GM12878 (cell line): ENCODE data around the gene AGR3. TPM values are rescaled to one million over a fixed set of nuclear protein-coding genes. Genes with fewer than 3 reads are reported as not detected.
A peak's percentile ranks its signal among the peaks of the same experiment; 100 is the strongest.

Experiments used
- ATAC-seq: fragments of 200-7000 bp; cut with Tn5 transposase; 3 replicates; pipeline ENCODE4 v1.9.1; 2020; ENCODE audit warnings: mild to moderate bottlenecking, moderate library complexity
- BruUV-seq: library from RNA; stranded (reverse); fragments of 400-500 nt; replicated peaks from 2 replicates; lab custom pipeline; 2021; lab: Mats Ljungman, UMichigan
- CTCF ChIA-PET: fragments of 300-600 bp; sonication (Branson Sonifier 250); formaldehyde crosslinking; extraction: SDS; loops from one replicate; lab custom pipeline; 2021; ENCODE audit warnings: inconsistent platforms; lab: Yijun Ruan, JAX
- POLR2A ChIA-PET: fragments of 350-600 bp; formaldehyde crosslinking; extraction: SDS; loops from one replicate; lab custom pipeline; 2021; ENCODE audit warnings: inconsistent platforms; lab: Charles Lee
- RAD21 ChIA-PET: fragments of 300-600 bp; sonication (Branson Sonifier 250); formaldehyde crosslinking; loops from one replicate; lab custom pipeline; 2023; ENCODE audit warnings: antibody characterized with exemption; ENCODE audit not compliant: unreplicated experiment; lab: Charles Lee
- SMC1A ChIA-PET: fragments of 300-600 bp; sonication (Branson Sonifier 250); formaldehyde crosslinking; loops from one replicate; lab custom pipeline; 2023; ENCODE audit not compliant: unreplicated experiment, uncharacterized antibody; lab: Charles Lee
- DNase-seq: peaks from one replicate; pipeline ENCODE4 v3.0.0-alpha.2; 2011; ENCODE audit warnings: low read depth, low spot score
- FAIRE-seq: peaks from 3 replicates; lab custom pipeline; 2011; peaks lifted over from hg19 to GRCh38; lab: Jason Lieb, UNC
- H2AFZ ChIP-seq: 2 replicates; pipeline ENCODE4 v1.6.0; 2011; ENCODE audit warnings: low read depth, low read length, control low read depth; ENCODE audit not compliant: control insufficient read depth
- H3K27ac ChIP-seq: 2 replicates; pipeline ENCODE4 v1.5.1; 2011; ENCODE audit warnings: control low read depth; ENCODE audit not compliant: control insufficient read depth, insufficient read depth
- H3K27me3 ChIP-seq, 2 experiments: replicated peaks in 1 of 2; 2 replicates each; pipeline versions ENCODE4 v1.6.0 to v1.6.1; 2011; ENCODE audit warnings: low read length in 1 of 2; ENCODE audit not compliant: control insufficient read depth in 2 of 2, insufficient read depth in 2 of 2
- H3K36me3 ChIP-seq, 2 experiments: 2 replicates each; pipeline ENCODE4 v1.5.1; 2011; ENCODE audit warnings: low read length in 1 of 2; ENCODE audit not compliant: control insufficient read depth in 2 of 2, insufficient read depth in 2 of 2
- H3K4me1 ChIP-seq: 2 replicates; pipeline ENCODE4 v1.6.1; 2011; ENCODE audit warnings: mild to moderate bottlenecking, low read length, moderate library complexity, mixed read lengths; ENCODE audit not compliant: control insufficient read depth, insufficient read depth
- H3K4me2 ChIP-seq: 2 replicates; pipeline ENCODE4 v1.6.0; 2011; ENCODE audit warnings: control low read depth; ENCODE audit not compliant: control insufficient read depth, insufficient read depth
- H3K4me3 ChIP-seq: fragments of 200-600 bp; sonication (generic); 2 replicates; pipeline ENCODE4 v1.5.1; 2016
- H3K79me2 ChIP-seq: 2 replicates; pipeline ENCODE4 v1.6.0; 2011; ENCODE audit warnings: low read length; ENCODE audit not compliant: control insufficient read depth, insufficient read depth
- H3K9ac ChIP-seq: 2 replicates; pipeline ENCODE4 v1.8.0; 2011; ENCODE audit warnings: low read length, control low read depth, mixed read lengths; ENCODE audit not compliant: control insufficient read depth, insufficient read depth
- H3K9me3 ChIP-seq: replicated peaks from 3 replicates; pipeline ENCODE4 v1.5.1; 2011; ENCODE audit warnings: mild to moderate bottlenecking, low read length; ENCODE audit not compliant: control insufficient read depth, insufficient read depth
- H4K20me1 ChIP-seq: 2 replicates; pipeline ENCODE4 v1.6.0; 2011; ENCODE audit not compliant: control insufficient read depth, insufficient read depth
- ATF7 ChIP-seq: fragments of 450-650 bp; IDR thresholded peaks from 2 replicates; pipeline ENCODE4 v1.6.1; 2016; ENCODE audit warnings: low read depth, mild to moderate bottlenecking
- LARP7 ChIP-seq: fragments of 450-650 bp; IDR thresholded peaks from 2 replicates; pipeline ENCODE4 v1.6.1; 2017; ENCODE audit warnings: mild to moderate bottlenecking
- PAX5 ChIP-seq: IDR thresholded peaks from 2 replicates; pipeline ENCODE4 v1.6.1; 2011; ENCODE audit warnings: low read depth, low read length, borderline replicate concordance
- RFX5 ChIP-seq: IDR thresholded peaks from 2 replicates; pipeline ENCODE4 v1.6.1; 2011; ENCODE audit warnings: low read depth, low read length, improper control_type of control experiment
- RUNX3 ChIP-seq: IDR thresholded peaks from 2 replicates; pipeline ENCODE4 v1.6.1; 2012; ENCODE audit warnings: low read length, inconsistent platforms
- SMARCA5 ChIP-seq: fragments of 450-650 bp; IDR thresholded peaks from 2 replicates; pipeline ENCODE4 v1.6.1; 2017; ENCODE audit warnings: mild to moderate bottlenecking
- SMC3 ChIP-seq: IDR thresholded peaks from 2 replicates; pipeline ENCODE4 v1.6.1; 2011; ENCODE audit warnings: low read length, improper control_type of control experiment, borderline replicate concordance
- SUPT20H ChIP-seq: IDR thresholded peaks from 2 replicates; pipeline ENCODE4 v1.6.1; 2011; ENCODE audit warnings: low read depth, mild to moderate bottlenecking, low read length, moderate library complexity, borderline replicate concordance; ENCODE audit not compliant: control insufficient read depth
- TBL1XR1 ChIP-seq: IDR thresholded peaks from 2 replicates; pipeline ENCODE4 v1.6.1; 2012; ENCODE audit warnings: low read depth, low read length, improper control_type of control experiment
- TCF7 ChIP-seq: IDR thresholded peaks from 2 replicates; pipeline ENCODE4 v1.6.1; 2014; ENCODE audit warnings: antibody characterized with exemption, borderline replicate concordance
- WGBS: methylation state at CpG from one replicate; pipeline ENCODE4 v1.1.6; 2016; ENCODE audit warnings: low lambda C conversion rate; ENCODE audit not compliant: insufficient replicate concordance, insufficient coverage; ENCODE audit errors: missing lambda C conversion rate; 5-methylcytosine and 5-hydroxymethylcytosine counted together
- in situ Hi-C: fragments of 300-500 bp; cut with MboI; formaldehyde crosslinking; loops from 9 replicates; pipeline ENCODE4 v1.14.3; 2018; ENCODE audit warnings: mixed read lengths
- intact Hi-C: fragments of 100-400 bp; cut with micrococcal nuclease; formaldehyde crosslinking; loops from one replicate; pipeline ENCODE4 v1.14.2; 2022; ENCODE audit not compliant: unreplicated experiment
- polyA plus RNA-seq, 11 experiments: library from polyadenylated mRNA; depleted of rRNA in 4 of 11; unstranded in 6 of 11; stranded (reverse) in 5 of 11; fragments of >200 nt; fragmentation: Nextera tagmentation in 4 of 11; fragmentation: Illumina TruSeq in 1 of 11; extraction: Ambion mirVana in 4 of 11; extraction: Trizol in 1 of 11; gene quantifications; 1 replicate in 1 of 11; 2 replicates in 10 of 11; pipeline versions ENCODE4 v1.2.1 to v1.2.3, GENCODE V29; 2011 to 2016; ENCODE audit warnings: inconsistent platforms in 2 of 11, missing spikeins in 2 of 11, low read depth in 1 of 11
- total RNA-seq, 4 experiments: library from RNA; depleted of rRNA in 3 of 4; stranded (reverse); fragments of >200 nt in 3 of 4; fragmentation: Illumina TruSeq in 1 of 4; extraction: Trizol in 1 of 4; gene quantifications; 2 replicates each; pipeline versions ENCODE4 v1.2.1 to v1.2.3, GENCODE V29; 2013 to 2021
- TF ChIP-seq, protein P1 (sequence below): fragments of 450-650 bp; formaldehyde crosslinking; IDR thresholded peaks from 2 replicates; pipeline ENCODE4 v1.5.0; 2022; ENCODE audit warnings: mild to moderate bottlenecking, missing genetic modification characterization
- TF ChIP-seq, protein P2 (sequence below): IDR thresholded peaks from 2 replicates; pipeline ENCODE4 v1.6.1; 2011; ENCODE audit warnings: mild to moderate bottlenecking, low read depth, low read length, moderate library complexity; ENCODE audit not compliant: insufficient replicate concordance
- TF ChIP-seq, protein P3 (sequence below): fragments of 450-650 bp; IDR thresholded peaks from 2 replicates; pipeline ENCODE4 v1.6.1; 2016; ENCODE audit warnings: mild to moderate bottlenecking
- TF ChIP-seq, protein P4 (sequence below): IDR thresholded peaks from 2 replicates; pipeline ENCODE4 v1.6.1; 2011; ENCODE audit warnings: borderline replicate concordance, low read depth, mild to moderate bottlenecking, moderate library complexity, mixed read lengths, low read length; ENCODE audit not compliant: insufficient read depth; ENCODE audit errors: extremely low read length

The AGR3 gene
- total and polyA plus RNA-seq, 10 of the 15 experiments (the other 5 are each of a cell fraction or from before 2014, with no cell fraction given), result not detected

DNA sequence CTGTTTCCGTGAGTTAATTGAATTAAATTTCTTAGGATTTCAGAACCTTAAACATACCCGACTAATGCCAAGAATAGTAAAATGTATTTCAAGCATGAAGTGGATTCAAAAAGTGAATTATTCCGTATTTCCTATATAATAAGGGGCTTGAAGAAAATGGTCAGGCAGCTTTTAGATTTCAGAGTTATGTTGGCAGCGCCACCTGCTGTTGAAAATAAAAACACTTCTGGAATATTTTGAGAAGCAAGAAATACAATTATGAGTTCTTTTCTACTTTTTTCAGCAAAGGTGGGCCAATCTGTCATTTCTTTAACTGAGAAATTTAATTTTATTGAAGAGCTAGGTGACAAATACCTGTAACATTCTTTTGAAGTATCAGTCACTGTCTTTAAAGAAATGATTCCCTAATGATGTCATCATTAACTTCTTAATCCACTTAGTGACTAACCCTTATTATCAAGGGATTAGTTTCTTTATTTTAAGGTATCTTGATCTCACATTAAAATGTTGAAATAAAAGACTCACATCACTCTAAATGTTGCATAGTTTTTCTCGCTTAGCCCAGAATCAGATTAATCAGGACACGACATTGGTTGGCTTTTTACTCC lies 36.6 kb upstream of the AGR3 start:
- 25% methylated on average over 6 of the region's 6 CpGs for WGBS
- Histone ChIP-seq H3K27ac (no peak overlapping the region), H3K79me2 (no peaks in the 10 kb centered on the region), H2AFZ (no peak overlapping the region), H3K36me3 (no peaks in the 10 kb centered on the region), H3K9me3 (no peaks in the 10 kb centered on the region), H3K4me2 (no peak overlapping the region), H3K27me3 (no peaks in the 10 kb centered on the region; a peak in 2 of 4 replicates), H4K20me1 (no peaks in the 10 kb centered on the region), H3K9ac (no peak overlapping the region), H3K4me3 (no peak overlapping the region), H3K4me1 (no peaks in the 10 kb centered on the region)
- BruUV-seq, result no TSS peak
- SMC1A ChIA-PET, result interaction anchor here (0.8 to 1.5 kb wide), 8 partner anchors 21 to 316 kb away, joined by 3 to 13 read pairs (median 4); no protein-coding TSS in a partner anchor
- FAIRE-seq (no peak), DNase-seq (no peak), ATAC-seq (no peak)
- intact Hi-C loops (loop anchor here (1.0 to 5.0 kb wide), 5 partner anchors 27 to 842 kb away; no protein-coding TSS in a partner anchor), in situ Hi-C loops (no loop called here)
- RAD21 ChIA-PET, result interaction anchor here (1.3 to 1.4 kb wide), 2 partner anchors 27 to 117 kb away, joined by 9 to 10 read pairs; no protein-coding TSS in a partner anchor
- CTCF ChIA-PET, result interaction anchor here (0.6 to 2.1 kb wide), 28 partner anchors 9 to 623 kb away, joined by 3 to 33 read pairs (median 4); no protein-coding TSS in a partner anchor
- POLR2A ChIA-PET, result no interaction called here
- TF ChIP-seq LARP7, result no peak
- no peak for TF ChIP-seq PAX5
- no peak for TF ChIP-seq RFX5
- peak; percentile 65; the same call in 1 of the 2 replicates for TF ChIP-seq SMC3
- TF ChIP-seq SUPT20H, result no peak
- no peak for TF ChIP-seq TBL1XR1
- TF ChIP-seq TCF7, result no peak
- no peak for TF ChIP-seq RUNX3
- TF ChIP-seq, protein P1, sequence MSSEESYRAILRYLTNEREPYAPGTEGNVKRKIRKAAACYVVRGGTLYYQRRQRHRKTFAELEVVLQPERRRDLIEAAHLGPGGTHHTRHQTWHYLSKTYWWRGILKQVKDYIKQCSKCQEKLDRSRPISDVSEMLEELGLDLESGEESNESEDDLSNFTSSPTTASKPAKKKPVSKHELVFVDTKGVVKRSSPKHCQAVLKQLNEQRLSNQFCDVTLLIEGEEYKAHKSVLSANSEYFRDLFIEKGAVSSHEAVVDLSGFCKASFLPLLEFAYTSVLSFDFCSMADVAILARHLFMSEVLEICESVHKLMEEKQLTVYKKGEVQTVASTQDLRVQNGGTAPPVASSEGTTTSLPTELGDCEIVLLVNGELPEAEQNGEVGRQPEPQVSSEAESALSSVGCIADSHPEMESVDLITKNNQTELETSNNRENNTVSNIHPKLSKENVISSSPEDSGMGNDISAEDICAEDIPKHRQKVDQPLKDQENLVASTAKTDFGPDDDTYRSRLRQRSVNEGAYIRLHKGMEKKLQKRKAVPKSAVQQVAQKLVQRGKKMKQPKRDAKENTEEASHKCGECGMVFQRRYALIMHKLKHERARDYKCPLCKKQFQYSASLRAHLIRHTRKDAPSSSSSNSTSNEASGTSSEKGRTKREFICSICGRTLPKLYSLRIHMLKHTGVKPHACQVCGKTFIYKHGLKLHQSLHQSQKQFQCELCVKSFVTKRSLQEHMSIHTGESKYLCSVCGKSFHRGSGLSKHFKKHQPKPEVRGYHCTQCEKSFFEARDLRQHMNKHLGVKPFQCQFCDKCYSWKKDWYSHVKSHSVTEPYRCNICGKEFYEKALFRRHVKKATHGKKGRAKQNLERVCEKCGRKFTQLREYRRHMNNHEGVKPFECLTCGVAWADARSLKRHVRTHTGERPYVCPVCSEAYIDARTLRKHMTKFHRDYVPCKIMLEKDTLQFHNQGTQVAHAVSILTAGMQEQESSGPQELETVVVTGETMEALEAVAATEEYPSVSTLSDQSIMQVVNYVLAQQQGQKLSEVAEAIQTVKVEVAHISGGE (CRISPR knock-in tag), result no peak
- no peak for TF ChIP-seq SMARCA5
- TF ChIP-seq, protein P2, sequence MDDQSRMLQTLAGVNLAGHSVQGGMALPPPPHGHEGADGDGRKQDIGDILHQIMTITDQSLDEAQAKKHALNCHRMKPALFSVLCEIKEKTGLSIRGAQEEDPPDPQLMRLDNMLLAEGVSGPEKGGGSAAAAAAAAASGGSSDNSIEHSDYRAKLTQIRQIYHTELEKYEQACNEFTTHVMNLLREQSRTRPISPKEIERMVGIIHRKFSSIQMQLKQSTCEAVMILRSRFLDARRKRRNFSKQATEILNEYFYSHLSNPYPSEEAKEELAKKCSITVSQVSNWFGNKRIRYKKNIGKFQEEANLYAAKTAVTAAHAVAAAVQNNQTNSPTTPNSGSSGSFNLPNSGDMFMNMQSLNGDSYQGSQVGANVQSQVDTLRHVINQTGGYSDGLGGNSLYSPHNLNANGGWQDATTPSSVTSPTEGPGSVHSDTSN, result no peak
- TF ChIP-seq, protein P3, sequence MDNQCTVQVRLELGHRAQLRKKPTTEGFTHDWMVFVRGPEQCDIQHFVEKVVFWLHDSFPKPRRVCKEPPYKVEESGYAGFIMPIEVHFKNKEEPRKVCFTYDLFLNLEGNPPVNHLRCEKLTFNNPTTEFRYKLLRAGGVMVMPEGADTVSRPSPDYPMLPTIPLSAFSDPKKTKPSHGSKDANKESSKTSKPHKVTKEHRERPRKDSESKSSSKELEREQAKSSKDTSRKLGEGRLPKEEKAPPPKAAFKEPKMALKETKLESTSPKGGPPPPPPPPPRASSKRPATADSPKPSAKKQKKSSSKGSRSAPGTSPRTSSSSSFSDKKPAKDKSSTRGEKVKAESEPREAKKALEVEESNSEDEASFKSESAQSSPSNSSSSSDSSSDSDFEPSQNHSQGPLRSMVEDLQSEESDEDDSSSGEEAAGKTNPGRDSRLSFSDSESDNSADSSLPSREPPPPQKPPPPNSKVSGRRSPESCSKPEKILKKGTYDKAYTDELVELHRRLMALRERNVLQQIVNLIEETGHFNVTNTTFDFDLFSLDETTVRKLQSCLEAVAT, result no peak
- TF ChIP-seq ATF7, result peak; percentile 71
- TF ChIP-seq, protein P4, sequence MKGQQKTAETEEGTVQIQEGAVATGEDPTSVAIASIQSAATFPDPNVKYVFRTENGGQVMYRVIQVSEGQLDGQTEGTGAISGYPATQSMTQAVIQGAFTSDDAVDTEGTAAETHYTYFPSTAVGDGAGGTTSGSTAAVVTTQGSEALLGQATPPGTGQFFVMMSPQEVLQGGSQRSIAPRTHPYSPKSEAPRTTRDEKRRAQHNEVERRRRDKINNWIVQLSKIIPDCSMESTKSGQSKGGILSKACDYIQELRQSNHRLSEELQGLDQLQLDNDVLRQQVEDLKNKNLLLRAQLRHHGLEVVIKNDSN, result no peak
